Measurements from ENCODE around the gene RHBDF2. TPM values are rescaled to one million over a fixed set of nuclear protein-coding genes. Genes with fewer than 3 reads are reported as not detected.

RHBDF2 gene
- total and polyA plus RNA-seq, 2 donors (not counting 3 experiments of a cell fraction or from before 2014, with no cell fraction given): 25.5 to 38.5 TPM

DNA sequence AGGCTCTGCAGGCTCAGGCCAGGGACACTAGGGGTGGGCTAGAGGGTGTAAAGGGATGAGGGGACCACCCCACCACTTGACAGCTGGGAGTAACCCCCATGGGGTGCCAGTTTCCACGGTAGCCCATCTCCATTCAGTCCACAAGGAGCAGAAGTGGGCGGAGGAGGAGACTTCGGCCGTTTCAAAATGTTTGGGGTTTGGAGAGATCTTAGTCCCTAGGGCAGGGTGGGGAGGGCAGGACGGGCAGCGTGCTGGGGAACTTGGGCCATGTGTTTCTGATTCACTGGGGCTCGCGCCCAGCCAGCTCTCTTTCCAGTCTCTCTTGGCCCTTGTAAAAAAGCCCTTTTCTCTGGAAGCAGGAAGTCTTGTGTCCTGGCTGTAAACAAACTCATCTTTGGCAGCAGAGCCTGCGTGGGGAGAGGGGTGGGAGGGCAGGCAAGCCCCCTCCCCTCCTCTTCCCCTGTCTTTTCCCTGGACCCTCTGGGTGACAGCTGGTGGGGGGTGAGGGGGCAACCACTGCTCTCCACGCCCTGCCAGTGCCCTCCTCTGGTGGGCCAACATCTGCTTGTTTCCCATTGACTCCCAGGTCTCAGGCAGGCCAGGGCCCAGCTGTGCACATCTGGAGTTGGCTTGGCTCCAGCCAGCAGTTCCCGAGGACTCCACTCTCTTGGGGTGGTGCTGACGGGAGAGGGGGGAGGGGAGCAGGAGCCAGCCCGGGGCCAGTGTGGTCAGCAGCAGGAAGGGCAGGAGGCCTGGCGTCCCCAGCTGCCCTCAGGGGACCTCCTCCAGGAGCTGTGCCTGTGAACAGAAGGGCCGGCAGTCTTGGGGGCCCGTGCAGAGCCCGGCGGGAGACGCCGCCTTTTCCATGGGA, 28.2 kb upstream of the RHBDF2 start:
- Histone ChIP-seq H3K27me3 (ENCODE audit: control insufficient read depth in 2 of 2, insufficient read depth in 2 of 2, low read length in 2 of 2) (no peaks in the 10 kb centered on the region), H3K79me2 (ENCODE audit: control insufficient read depth, insufficient read depth, low read length) (no peaks in the 10 kb centered on the region), H3K9me3 (replicated peaks; ENCODE audit: control insufficient read depth, insufficient read depth, low read length) (no peaks in the 10 kb centered on the region), H3K27ac (ENCODE audit: insufficient read depth, low read depth, low read length) (peak overlapping the region; percentile 10), H3K9me1 (replicated peaks; ENCODE audit: control insufficient read depth, extremely low read depth, insufficient read depth, low read length) (no peaks in the 10 kb centered on the region), H2AFZ (ENCODE audit: low read depth, low read length) (peak overlapping the region; percentile 67), H3K4me2 (ENCODE audit: insufficient read depth, low read length) (no peak overlapping the region), H3K36me3 (ENCODE audit: control insufficient read depth in 2 of 2, extremely low read depth in 1 of 2, insufficient read depth in 2 of 2, low read length in 2 of 2) (no peaks in the 10 kb centered on the region), H3K4me1 (ENCODE audit: control insufficient read depth, extremely low read depth, insufficient read depth, low read length) (peaks cover 23% of the 10 kb centered on the region), H3K9ac (replicated peaks; ENCODE audit: extremely low read depth, insufficient read depth, low read length) (no peak overlapping the region), H3K4me3 (replicated peaks in 1 of 3; ENCODE audit: insufficient read depth in 1 of 3, low read depth in 1 of 3, low read length in 3 of 3) (no peak overlapping the region), H4K20me1 (replicated peaks; ENCODE audit: control insufficient read depth, extremely low read depth, insufficient read depth, low read length) (no peaks in the 10 kb centered on the region)
- POLR2A ChIA-PET: no interaction called here
- TF ChIP-seq FOS (IDR thresholded peaks at IDR 0.05; ENCODE audit: borderline replicate concordance, insufficient read depth, low read length) (no peak), GATA2 (IDR thresholded peaks at IDR 0.05; ENCODE audit: insufficient read depth, insufficient read length, low read depth, low read length) (no peak), POLR2A (IDR thresholded peaks at IDR 0.05; ENCODE audit: low read depth, low read length) (no peak), MYC (IDR thresholded peaks at IDR 0.05; ENCODE audit: low read depth, low read length) (no peak), CTCF (IDR thresholded peaks at IDR 0.05; ENCODE audit: extremely low read depth in 1 of 2, insufficient read depth in 1 of 2, low read depth in 1 of 2, low read length in 2 of 2) (no peak), JUN (IDR thresholded peaks at IDR 0.05; ENCODE audit: borderline replicate concordance, insufficient read depth, insufficient read length, low read depth) (no peak), MAX (IDR thresholded peaks at IDR 0.05; ENCODE audit: insufficient read depth, insufficient read length) (no peak), POLR2AphosphoS5 (IDR thresholded peaks at IDR 0.05; ENCODE audit: insufficient read depth, low read depth, low read length) (no peak), EZH2 (IDR thresholded peaks at IDR 0.05; ENCODE audit: borderline replicate concordance, low read depth, low read length, severe bottlenecking) (no peak)
- BruUV-seq (replicated peaks): no TSS peak
- intact Hi-C loops (cut with micrococcal nuclease) (loop anchor here (10.0 kb wide), 1 partner anchor 185 kb away; the partner anchor contains the start of gene MXRA7), dilution Hi-C loops (cut with MboI; ENCODE audit: extremely low pct_ligation_motif_present, low sequenced_read_pairs) (no loop called here)
- DNase-seq (ENCODE audit: low read depth, low spot score) (peak; percentile 40), FAIRE-seq (no peak)
- CTCF ChIA-PET: interaction anchor here (0.7 to 4.3 kb wide), 7 partner anchors 11 to 95 kb away, joined by 3 to 60 read pairs (median 3); partner anchors contain the start of genes PRCD and ST6GALNAC2
